ENCODE results near the gene SCFD2.

GRCh38 chr4:53371049-53371448 is 5.2 kb upstream of the SCFD2 start:
- TF ChIP-seq CTCF (IDR thresholded peaks at IDR 0.05; ENCODE audit: low read depth, low read length, missing input control), result no peak
- TF ChIP-seq RAD21 (IDR thresholded peaks at IDR 0.05), result no peak
